Activated T-cell treated with anti-CD3 and anti-CD28 coated beads, Interleukin-2, amount 50 U/mL, for 72 hours (primary cell): Measurements from ENCODE around the gene RAD52. TPM values are rescaled to one million over a fixed set of nuclear protein-coding genes. Genes with fewer than 3 reads are reported as not detected.

Experiments
- ATAC-seq, 2 donors: fragments of 150-1000 bp; cut with Tn5 transposase; replicated peaks in 1 of 2; 2 replicates each; pipeline ENCODE4 v1.10.0; 2021; ENCODE audit warnings: moderate library complexity in 2 of 2, mild to moderate bottlenecking in 1 of 2
- DNase-seq, 2 donors: peaks; one replicate each; pipeline ENCODE4 v3.0.0; 2021 to 2022; ENCODE audit warnings: mixed read lengths in 1 of 2
- H3K27ac Mint-ChIP-seq: one replicate; pipeline ENCODE4 v1.8.0; 2022; ENCODE audit warnings: mild to moderate bottlenecking, moderate library complexity, mixed read lengths
- H3K27me3 Mint-ChIP-seq: one replicate; pipeline ENCODE4 v1.8.0; 2022; ENCODE audit warnings: low read depth, mixed read lengths
- H3K36me3 Mint-ChIP-seq, 2 donors: one replicate each; pipeline ENCODE4 v1.8.0; 2022; ENCODE audit warnings: mixed read lengths in 2 of 2, mild to moderate bottlenecking in 1 of 2; ENCODE audit not compliant: insufficient read depth in 2 of 2
- H3K4me1 Mint-ChIP-seq: one replicate; pipeline ENCODE4 v1.8.0; 2022; ENCODE audit warnings: low read depth, mixed read lengths
- H3K4me3 Mint-ChIP-seq, 2 donors: one replicate each; pipeline ENCODE4 v1.8.0; 2022; ENCODE audit warnings: mild to moderate bottlenecking in 2 of 2, mixed read lengths in 2 of 2, moderate library complexity in 2 of 2
- H3K9me3 Mint-ChIP-seq, 2 donors: one replicate each; pipeline ENCODE4 v1.8.0; 2022; ENCODE audit warnings: mixed read lengths in 2 of 2
- total RNA-seq, 2 donors: library from RNA; stranded (reverse); gene quantifications; one replicate each; pipeline ENCODE4 v1.2.3, GENCODE V29; 2022

The RAD52 gene
- total RNA-seq, 2 donors from 2014 or later = 12.1 to 18.1 TPM

DNA sequence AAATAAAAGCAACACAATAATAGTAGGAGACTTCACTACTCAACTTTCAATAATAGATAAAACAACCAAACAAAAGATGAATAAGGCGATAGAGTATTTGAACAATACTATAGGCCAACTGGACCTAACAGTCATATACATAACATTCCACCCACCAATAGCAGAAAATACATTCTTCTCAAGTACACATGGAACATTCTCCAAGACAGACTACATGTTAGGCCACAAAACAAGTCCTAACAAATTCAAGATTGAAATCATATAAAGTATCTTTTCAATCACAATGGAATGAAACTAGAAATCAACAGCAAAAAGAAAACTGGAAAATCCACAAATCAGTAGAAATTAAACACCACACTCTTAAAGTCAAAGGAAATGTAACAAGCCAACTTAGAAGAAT, 28.8 kb downstream of the RAD52 start:
- ATAC-seq = no peak
- H3K36me3 Mint-ChIP-seq = peaks cover 12 to 29% of the 10 kb centered on the region in 2 donors
- no peak overlapping the region for H3K4me3 Mint-ChIP-seq

DNA sequence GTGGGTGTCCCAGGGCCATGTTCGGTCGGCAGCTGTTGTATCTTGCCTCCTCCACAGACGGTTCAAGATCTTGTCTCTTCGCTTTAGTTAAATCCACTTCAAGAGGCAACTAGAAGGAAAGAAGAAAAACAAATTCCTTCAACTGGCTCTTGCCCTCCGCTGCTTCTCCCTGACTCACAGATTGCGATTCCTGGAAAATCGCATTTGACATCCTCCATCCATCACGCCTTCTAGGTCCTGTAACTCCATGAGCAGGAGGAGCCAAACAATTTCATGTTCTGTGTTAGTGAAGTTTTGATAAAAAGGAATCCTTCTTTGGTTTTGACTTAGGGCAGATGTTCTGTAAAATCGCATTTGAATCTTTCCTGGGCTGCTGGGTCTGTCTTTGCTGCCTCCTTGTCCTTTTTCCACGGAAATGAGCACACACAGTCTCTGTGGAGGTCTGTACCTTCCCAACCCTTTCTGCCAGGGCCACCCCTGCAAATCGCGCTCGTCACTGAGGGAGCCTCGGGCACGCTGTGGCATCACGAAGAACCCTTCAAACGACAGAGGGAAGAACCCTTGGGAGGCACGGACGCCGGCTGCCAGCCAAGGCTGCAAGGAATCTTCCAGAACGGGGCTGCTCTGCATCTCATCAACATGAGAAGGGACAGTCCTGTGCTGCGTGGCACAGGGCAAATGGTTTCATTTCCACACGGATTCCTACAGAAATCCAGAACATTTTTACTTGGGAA, 32.6 kb downstream of the RAD52 start:
- DNase-seq (no peak), ATAC-seq (no peak)
- Mint-ChIP-seq H3K27ac (peak overlapping the region; percentile 73), H3K9me3 (no peaks in the 10 kb centered on the region), H3K4me3 (no peak overlapping the region), H3K27me3 (no peaks in the 10 kb centered on the region), H3K4me1 (peaks cover 23% of the 10 kb centered on the region), H3K36me3 (peaks cover 12 to 20% of the 10 kb centered on the region in 2 donors)

More for the DNA sequence above, 28.8 kb downstream of the RAD52 start:
- DNase-seq = no peak
- no peaks in the 10 kb centered on the region for H3K27me3 Mint-ChIP-seq
- peak overlapping the region; percentile 97 for H3K27ac Mint-ChIP-seq
- no peaks in the 10 kb centered on the region for H3K9me3 Mint-ChIP-seq
- peaks cover 12% of the 10 kb centered on the region for H3K4me1 Mint-ChIP-seq

DNA sequence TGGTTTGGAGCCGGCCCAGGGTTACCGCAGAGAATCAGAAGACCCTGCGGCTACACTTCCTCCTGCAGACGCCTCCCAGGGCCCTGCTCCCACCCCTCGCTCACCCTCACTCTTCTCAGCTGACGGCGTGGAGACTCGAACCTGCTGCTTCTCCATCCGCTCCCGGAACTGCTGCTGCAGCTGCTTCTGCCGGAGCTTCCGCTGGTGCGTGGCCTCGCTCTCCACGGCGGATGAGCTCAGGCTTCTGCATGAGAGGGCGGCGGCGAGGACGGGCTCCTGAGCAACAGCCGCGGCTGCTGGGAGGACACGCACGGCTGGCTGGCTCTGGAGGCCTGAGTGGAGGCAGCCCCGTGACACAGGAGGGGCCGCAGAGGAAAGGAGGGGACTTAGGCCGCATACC, 33.3 kb downstream of the RAD52 start:
- no peaks in the 10 kb centered on the region for H3K27me3 Mint-ChIP-seq
- peak in 1 of 2 donors; percentile 14 for DNase-seq
- H3K4me1 Mint-ChIP-seq = peaks cover 23% of the 10 kb centered on the region
- peak overlapping the region; percentile 53 to 56 for H3K4me3 Mint-ChIP-seq
- no peaks in the 10 kb centered on the region for H3K9me3 Mint-ChIP-seq
- H3K36me3 Mint-ChIP-seq = peaks cover 12 to 20% of the 10 kb centered on the region in 2 donors
- peak; percentile 25 to 30 for ATAC-seq
- no peak overlapping the region for H3K27ac Mint-ChIP-seq

DNA sequence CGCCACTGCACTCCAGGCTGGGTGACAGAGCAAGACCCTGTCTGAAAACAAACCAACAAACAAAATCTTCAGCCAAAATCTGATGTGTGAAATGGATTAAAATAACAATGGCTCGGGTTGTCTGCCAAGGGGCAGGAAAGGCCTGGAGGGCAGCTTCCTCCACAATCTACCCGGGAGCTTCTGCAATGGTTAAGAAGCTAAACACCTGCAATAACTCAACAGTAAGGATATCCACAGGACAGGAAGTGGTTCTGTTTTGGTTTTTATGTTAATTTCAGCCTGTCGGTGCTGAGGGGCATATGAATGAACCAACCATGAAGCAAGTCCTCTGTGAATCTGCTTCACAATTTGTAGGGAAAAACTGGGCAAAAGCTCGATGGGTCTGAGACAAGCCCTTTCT, 34.4 kb downstream of the RAD52 start:
- Mint-ChIP-seq H3K4me1 (peaks cover 23% of the 10 kb centered on the region), H3K27me3 (no peaks in the 10 kb centered on the region), H3K27ac (peak overlapping the region; percentile 14), H3K36me3 (peaks cover 9 to 18% of the 10 kb centered on the region in 2 donors), H3K9me3 (no peaks in the 10 kb centered on the region), H3K4me3 (no peak overlapping the region)
- no peak for DNase-seq
- peak in 1 of 2 donors; percentile 30 for ATAC-seq

DNA sequence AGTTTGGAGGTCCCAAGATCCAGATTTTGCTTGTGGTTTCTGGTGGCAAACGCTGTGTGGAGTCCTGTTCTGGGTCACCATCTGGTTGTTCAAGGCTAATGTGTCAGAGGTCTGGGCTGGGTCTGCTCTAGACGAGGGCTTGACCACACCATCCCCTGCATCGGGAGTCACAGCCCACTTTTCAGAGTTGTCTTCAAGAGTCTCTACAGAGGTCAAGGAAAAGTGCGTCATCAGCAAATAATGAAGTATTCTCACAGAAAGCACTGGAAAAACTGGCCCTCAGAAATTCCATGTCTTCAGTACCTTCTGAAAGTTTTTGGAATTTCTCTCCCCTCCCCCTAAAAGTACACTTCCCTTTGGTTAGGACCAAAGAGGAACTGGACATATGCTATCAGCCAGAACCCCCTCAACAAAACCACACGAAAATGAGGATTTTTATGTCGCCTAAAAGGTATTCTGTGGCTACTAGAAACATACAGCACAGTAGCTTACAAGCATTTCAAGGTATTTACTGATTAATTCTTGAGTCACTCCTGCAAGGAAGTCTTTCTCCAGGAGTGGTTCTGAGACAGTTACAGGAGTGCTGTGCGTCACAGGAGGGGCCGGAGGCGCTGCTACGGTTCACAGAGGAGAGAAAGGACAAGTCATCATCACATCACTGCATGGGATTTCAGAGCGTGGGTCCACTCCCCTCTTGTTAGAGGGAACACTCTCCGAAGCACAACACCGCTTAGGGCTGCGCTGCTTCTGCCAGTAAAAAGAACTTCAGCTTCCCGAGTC, 35.4 kb downstream of the RAD52 start:
- Mint-ChIP-seq H3K4me1 (peaks cover 23% of the 10 kb centered on the region), H3K36me3 (peaks cover 9 to 22% of the 10 kb centered on the region in 2 donors), H3K9me3 (no peaks in the 10 kb centered on the region), H3K27me3 (no peaks in the 10 kb centered on the region), H3K4me3 (no peak overlapping the region), H3K27ac (peak overlapping the region; percentile 34)
- DNase-seq (no peak), ATAC-seq (no peak)

DNA sequence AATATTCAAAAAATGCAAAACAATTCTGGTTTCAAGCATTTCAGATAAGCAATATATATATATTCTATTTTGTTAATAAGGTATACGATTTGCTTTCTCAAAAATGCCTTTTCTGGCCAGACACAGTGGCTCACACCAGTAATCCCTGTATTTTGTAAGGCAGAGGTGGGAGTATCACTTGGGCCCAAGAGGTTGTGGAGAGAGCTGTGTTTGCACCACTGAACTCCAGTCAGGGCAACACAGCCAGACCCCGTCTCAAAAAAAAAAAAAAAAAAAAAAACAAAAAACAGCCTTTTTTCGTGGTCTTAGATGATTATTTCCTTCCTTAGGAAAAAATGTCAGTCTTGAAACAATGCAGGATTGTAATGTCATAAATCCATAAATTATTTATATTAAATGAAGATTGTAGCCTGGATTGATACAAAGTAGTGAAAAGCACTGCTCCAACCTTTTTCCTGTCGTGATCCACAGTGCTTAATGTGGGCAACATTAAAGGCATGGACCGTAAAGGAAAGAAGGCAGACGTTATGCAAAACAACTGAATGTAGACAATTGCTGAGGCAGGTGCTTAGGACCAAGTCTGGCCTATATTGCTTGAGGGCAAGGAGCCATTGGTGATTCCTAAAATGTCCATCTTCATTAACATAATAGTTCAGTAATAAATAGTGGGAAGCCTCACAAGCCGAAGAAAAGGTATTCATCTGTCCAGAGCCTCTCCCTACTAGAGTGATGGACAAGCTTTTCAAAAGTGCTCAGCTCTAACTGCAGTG, 36.8 kb downstream of the RAD52 start:
- Mint-ChIP-seq H3K4me3 (no peak overlapping the region), H3K27ac (no peak overlapping the region), H3K9me3 (no peaks in the 10 kb centered on the region), H3K27me3 (no peaks in the 10 kb centered on the region), H3K36me3 (peaks cover 6 to 22% of the 10 kb centered on the region in 2 donors), H3K4me1 (peaks cover 23% of the 10 kb centered on the region)
- ATAC-seq (no peak), DNase-seq (no peak)

DNA sequence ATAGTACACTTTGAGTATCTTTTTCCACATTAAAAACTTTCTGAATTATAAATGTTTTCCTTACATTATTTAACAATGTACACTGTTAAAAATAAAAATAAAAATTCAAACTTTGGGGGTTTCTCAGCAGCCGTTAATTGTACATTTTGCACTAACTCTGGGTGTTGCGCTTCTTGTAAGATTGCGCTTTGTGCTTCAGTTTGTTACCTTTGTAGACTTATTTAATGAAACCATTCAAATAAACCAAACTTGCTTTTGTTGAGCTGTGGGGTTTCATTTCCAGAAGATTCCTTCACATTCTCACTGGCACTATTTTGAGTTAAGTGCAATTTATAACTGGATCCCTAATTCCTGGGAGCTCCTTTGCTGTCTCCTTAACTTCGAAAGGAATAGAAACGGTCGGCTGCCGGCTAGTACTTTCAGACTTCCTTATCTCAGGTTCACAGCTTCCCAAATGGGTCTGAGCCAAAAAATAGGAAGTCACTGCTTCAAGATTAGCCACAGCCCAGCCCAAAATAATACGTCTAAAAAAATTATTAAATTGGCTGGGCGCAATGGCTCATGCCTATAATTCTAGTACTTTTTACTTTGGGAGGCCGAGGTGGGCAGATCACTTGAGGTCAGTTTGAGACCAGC, 38.2 kb downstream of the RAD52 start:
- Mint-ChIP-seq H3K4me3 (no peak overlapping the region), H3K4me1 (peaks cover 15% of the 10 kb centered on the region), H3K36me3 (peaks cover 0 to 16% of the 10 kb centered on the region in 2 donors), H3K9me3 (no peaks in the 10 kb centered on the region), H3K27ac (no peak overlapping the region), H3K27me3 (no peaks in the 10 kb centered on the region)
- ATAC-seq (no peak), DNase-seq (no peak)

DNA sequence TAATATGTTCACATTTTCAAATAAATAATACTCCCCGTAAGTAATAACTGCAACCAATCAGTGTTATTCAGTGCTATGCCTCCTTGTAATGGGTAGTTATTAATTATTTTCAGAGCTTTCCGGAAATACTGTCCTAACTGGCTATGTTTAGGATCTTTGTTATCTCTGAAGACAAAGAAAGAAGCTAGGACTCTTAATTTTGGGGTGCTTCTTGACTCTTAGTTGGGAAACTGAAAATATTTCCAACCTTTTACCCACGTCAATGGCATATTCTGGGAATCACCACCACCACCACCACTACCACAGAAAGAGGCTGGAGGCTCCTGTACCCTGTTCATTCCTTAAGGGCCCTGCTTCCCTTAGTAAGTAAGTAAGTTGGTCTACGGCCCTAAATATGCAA, 39.1 kb downstream of the RAD52 start:
- no peaks in the 10 kb centered on the region for H3K9me3 Mint-ChIP-seq
- no peak overlapping the region for H3K4me3 Mint-ChIP-seq
- no peak overlapping the region for H3K27ac Mint-ChIP-seq
- H3K27me3 Mint-ChIP-seq = no peaks in the 10 kb centered on the region
- ATAC-seq (no peak), DNase-seq (no peak)
- H3K4me1 Mint-ChIP-seq = peaks cover 13% of the 10 kb centered on the region
- peaks cover 4 to 16% of the 10 kb centered on the region in 2 donors for H3K36me3 Mint-ChIP-seq

DNA sequence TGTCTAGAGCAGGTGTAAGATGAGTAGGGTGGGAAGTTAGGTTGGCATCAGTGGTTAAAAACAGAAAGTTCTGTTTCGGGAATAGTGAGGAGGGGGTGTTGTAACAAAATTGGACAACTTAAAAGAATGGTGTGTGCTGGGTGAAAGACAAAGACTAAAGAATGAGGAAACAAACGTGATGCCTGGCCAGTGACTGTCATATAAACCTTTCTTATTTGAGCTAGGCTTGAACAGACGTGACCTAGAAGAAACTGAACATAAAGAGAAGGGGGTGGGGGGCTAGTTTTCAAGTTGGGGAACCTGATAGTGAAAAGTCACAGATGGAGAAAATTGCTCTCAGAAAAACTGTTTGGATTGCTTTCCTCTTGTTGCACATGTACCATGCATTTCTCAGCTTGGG, 39.6 kb downstream of the RAD52 start:
- no peaks in the 10 kb centered on the region for H3K9me3 Mint-ChIP-seq
- ATAC-seq = no peak

DNA sequence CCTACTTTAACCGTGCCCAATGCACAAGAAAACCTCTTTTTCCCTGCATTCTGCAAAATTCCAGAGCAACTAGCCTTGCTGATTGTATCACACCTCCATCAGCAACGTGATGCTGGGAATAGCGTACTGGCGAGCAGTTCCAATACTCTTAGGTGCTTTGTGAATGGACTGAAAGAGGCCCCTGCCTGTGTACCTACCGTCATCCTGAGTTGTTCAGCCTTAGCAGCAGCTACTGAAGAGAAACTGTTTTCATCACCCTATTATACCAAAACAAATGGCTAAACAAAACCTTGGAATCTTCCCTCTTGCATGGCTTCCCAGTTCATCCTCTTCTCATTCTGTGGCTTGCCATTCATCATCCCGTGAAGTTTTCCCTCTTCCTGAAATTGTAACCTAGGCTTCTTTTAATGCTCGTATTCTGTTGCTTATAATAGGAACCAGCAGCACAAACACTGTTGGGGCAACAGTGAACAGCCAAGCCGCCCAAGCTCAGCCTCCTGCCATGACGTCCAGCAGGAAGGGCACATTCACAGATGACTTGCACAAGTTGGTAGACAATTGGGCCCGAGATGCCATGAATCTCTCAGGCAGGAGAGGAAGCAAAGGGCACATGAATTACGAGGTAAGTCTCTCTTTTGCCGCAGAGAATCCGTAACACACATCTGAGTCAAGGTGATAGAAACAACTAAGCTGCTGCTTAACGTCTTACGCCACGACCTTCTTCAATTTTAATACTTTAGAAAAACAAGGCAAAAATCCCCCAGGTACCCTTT, 41.9 kb downstream of the RAD52 start:
- DNase-seq = no peak
- Mint-ChIP-seq H3K27me3 (no peaks in the 10 kb centered on the region), H3K4me3 (no peak overlapping the region), H3K4me1 (peaks cover 11% of the 10 kb centered on the region), H3K27ac (no peak overlapping the region), H3K36me3 (peaks cover 4 to 18% of the 10 kb centered on the region in 2 donors), H3K9me3 (no peaks in the 10 kb centered on the region)
- no peak for ATAC-seq

More for the DNA sequence above, 39.6 kb downstream of the RAD52 start:
- peak overlapping the region; percentile 69 for H3K27ac Mint-ChIP-seq
- peaks cover 11% of the 10 kb centered on the region for H3K4me1 Mint-ChIP-seq
- DNase-seq = no peak
- no peak overlapping the region for H3K4me3 Mint-ChIP-seq
- H3K36me3 Mint-ChIP-seq = peaks cover 4 to 16% of the 10 kb centered on the region in 2 donors
- no peaks in the 10 kb centered on the region for H3K27me3 Mint-ChIP-seq

DNA sequence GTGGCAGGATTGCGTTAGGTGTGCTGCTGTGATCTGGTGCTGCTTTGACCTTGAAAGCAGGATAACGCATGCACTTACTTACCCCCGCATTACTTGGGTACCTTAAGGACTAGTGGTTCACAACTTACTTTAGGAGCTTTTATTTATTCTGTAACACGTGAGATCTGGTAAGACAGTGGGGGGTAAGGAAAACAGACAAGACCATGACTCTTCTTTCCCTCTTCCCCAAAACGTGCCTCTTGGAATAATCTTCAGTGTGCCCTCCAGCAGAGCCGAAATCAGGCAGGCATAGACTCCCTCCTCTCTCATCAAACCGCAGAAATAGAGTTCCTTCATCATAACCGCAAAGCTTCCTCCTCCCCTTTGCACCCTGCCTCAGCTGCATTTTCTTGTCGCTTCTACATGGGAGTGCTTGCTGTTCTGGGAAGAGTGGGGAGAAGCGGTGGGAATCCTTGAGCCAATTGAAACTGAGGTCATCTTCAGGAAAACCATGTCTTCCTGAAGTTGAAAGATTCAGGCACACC, 43.4 kb downstream of the RAD52 start:
- no peak for DNase-seq
- Mint-ChIP-seq H3K9me3 (no peaks in the 10 kb centered on the region), H3K27ac (peak overlapping the region; percentile 55), H3K4me1 (peaks cover 11% of the 10 kb centered on the region), H3K36me3 (peaks cover 4 to 22% of the 10 kb centered on the region in 2 donors), H3K4me3 (no peak overlapping the region), H3K27me3 (no peaks in the 10 kb centered on the region)
- no peak for ATAC-seq
